HG02938 (cell line): ENCODE data around the gene FBXO4.
A peak's percentile ranks its signal among the peaks of the same experiment; 100 is the strongest.
"Not testable (repeated sequence)": the region's sequence is repeated elsewhere in the genome, so short reads cannot be mapped to it uniquely, and the experiment has no call there.

Experiments
- ATAC-seq: cut with Tn5 transposase; IDR thresholded peaks from one replicate; pipeline ENCODE4 v1.9.1; 2021; ENCODE audit warnings: mild to moderate bottlenecking, moderate library complexity; ENCODE audit not compliant: unreplicated experiment

Gene FBXO4

GRCh38 chr5:41921874-41922273 lies 3.2 kb upstream of the FBXO4 start:
- no peak for ATAC-seq

DNA sequence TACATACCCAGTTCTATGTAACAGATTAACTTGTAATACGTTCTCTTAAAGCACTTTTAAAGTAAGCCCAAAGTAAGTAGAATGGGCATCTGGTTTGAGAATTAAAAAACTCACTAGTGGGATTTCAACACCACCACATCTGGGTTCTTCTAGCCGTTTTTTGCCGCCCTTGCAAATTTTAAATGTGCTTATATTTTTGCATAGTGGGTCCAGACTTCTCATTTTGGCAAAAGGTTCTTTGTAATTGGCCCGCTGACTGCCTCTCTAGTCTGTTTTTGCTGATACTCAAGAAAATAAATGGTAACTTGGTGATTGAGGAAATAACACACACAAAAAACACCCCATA lies 582 bp upstream of the FBXO4 start:
- ATAC-seq: no peak

DNA sequence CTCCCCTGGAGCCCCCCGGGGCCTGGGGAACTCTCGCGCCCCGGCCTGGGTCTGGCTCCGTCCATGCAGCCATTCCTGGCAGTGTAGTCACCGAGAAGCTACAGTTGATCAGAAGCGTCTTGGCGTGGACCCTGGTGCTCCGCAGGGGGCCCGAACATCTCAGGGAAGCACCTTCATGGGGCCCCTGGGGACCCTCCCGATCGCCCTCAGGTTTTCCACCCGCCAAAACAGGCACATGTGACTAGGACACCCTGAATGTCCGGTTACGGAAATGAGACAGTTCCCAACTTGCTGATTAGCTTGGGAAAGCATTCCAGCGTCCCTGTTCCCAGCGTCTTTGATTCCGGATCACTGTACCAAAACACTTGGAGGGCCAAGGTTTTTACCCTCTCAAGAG lies 472 bp downstream of the FBXO4 start:
- peak; percentile 28 for ATAC-seq

DNA sequence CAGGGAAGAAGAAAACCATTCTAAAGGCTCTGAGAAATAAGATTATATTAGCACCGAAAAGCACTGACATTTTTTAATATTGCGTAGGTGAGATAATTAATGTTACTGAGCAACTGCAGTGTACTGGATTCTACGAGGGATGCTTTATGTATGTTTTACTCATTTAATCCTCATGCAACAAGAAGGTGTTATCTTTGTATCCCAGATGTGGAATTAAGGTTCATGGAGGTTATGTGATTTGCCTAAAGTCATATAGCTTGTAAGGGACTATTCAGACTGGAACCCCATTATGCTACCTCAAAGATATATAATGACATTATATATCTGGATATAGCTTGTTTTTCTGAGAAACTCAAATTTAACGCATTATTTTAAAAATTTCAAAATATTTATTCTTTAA lies 2.5 kb downstream of the FBXO4 start:
- ATAC-seq: no peak

DNA sequence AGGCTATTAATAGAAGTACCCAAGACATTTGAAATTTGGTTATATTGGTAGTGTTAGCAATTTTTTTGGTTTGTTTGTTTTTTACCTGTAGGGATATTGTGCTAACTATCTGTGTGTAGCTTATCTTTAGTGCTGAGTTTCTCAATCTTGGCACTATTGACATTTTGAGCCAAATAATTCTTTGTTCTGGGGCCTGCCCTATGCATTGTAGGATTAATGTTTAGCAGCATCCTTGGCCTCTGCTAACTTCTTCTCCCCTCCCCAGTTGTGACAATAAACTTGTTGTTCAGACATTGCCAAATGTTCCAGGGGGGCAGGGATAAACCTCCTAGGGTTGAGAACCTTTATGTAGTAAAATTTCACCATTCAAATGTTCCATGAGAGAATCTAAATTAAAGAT lies 4.0 kb downstream of the FBXO4 start:
- no peak for ATAC-seq

- ATAC-seq: no peak
These were observed 7.7 kb downstream of the FBXO4 start for GRCh38 chr5:41932770-41933169.

DNA sequence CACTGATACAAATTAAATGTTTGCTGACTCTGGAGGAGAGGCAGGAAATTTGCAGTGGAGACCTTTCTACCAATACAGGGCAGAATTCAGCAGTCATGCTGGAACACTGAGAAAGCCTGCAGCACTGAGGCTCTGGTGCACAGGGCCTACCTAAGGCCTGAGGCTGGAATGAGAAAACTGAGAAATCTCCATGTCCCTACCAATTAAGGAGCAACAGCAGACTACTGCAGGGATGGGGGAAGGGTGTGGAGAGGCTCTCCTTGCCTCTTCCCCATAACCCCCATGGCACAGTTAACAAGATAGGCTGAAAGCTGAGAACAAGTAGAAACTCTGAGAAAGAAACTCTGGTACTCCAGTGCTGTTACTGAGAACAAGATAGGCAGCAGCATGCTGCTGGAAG lies 10.5 kb downstream of the FBXO4 start:
- no peak for ATAC-seq

- ATAC-seq: no peak
These were observed 15.6 kb downstream of the FBXO4 start for GRCh38 chr5:41940641-41941040.

DNA sequence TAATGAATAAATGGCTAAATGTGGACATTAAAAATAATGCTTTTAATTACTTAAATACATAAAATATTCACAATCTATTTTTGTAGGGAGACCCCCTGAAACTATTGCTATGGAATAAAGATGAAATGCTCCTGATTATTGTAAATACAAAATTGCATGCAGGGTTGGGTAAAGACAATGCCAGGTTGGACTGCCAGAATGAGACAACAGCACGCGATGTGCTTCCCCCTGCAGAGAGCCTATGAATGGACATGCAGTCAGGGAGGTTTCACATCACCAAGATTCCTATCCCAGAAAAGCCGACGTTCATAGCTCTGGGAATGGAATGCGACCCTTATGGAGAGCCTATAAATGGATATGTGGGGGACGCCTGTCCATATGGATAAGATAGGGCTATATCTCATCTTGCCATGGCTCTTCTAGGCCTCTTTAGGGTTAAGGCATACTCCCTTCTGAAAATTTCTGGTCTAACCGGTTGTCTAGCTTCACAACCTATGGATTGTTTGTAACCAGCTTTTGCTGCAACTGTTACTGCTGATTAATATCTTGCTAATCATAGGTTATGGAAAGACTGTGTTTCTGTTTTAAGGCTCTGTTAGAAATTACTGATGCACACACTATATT lies 20.4 kb downstream of the FBXO4 start:
- ATAC-seq: not testable (repeated sequence)

GRCh38 chr5:41951224-41951623 lies 26.1 kb downstream of the FBXO4 start:
- ATAC-seq: no peak

GRCh38 chr5:41954286-41954685 lies 29.2 kb downstream of the FBXO4 start:
- no peak for ATAC-seq

- no peak for ATAC-seq
These were observed 30.4 kb downstream of the FBXO4 start for GRCh38 chr5:41955432-41956024.

GRCh38 chr5:41956943-41957342 lies 31.9 kb downstream of the FBXO4 start:
- no peak for ATAC-seq

GRCh38 chr5:41960481-41960880 lies 35.4 kb downstream of the FBXO4 start:
- no peak for ATAC-seq

DNA sequence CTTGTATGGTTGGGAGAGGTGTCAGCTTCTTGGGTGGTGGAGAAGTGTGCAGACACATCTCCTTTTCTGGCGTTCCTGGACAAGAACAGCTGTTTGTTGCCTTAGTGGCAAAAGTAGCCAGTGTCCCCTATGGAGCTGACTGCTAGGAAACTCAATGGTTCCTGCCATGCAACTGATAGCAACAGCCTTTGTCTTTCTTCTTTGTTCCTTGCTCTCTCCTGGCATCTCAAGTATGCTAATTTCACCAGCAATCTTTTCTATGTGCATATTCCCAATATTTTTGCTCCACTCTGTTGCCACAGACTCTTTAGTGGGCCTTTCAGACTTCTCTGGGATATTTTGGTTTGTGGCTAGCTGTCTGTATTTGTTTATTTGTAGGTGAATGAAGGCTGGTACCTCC lies 36.7 kb downstream of the FBXO4 start:
- no peak for ATAC-seq

DNA sequence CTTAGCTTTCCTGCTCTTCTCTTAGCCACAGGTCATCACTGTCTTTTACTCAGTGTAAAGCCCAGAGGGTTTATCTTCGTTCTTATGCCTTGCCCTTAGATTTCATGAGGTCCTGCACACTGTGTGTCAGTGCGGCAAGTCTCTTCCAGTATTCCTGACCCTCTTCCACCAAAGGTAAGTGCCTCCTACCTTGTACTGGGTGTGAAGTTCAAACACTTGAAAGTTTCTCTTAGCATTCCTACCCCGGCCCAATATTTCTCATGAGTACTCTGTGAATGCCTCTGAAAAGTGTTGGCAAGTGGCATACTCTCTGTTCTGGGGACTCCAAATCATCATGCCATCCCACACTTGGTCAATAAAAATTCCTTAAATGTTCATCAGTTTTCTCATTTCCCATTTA lies 37.4 kb downstream of the FBXO4 start:
- no peak for ATAC-seq

DNA sequence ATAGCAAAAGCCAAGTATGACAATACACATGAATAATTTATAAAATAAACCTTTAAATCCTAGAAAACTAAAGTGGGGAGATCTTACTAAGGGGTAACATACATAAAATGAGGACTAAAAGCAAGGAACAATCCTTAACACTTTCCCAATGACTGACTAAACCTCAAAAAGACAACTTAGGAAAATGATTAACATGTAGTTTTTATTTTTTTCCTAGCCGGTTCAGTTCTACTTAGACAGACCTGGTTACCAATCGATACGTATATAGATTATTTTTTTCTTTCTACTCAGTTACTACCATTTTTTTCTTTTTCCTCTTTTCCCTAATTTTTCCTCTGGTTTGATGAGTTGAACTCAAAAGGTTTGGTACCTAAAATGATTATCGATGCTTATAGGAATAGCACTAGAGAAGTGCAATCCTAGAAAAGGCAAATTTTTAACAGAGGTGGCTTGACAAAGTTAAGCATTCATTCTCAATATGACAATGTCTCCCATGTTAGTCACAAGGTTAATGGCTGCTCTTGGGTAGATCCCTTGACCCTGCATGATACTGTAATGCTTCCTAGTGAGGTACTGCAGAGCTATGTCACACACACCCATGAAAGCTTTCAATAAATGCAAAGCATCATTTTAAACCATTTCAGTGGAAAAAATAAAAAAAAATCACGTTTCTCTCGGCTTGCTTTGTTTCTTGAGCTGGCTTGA lies 41.5 kb downstream of the FBXO4 start:
- no peak for ATAC-seq

GRCh38 chr5:41967401-41967800 lies 42.3 kb downstream of the FBXO4 start:
- ATAC-seq: no peak

- ATAC-seq: no peak
These were observed 43.2 kb downstream of the FBXO4 start for GRCh38 chr5:41968153-41968723.

DNA sequence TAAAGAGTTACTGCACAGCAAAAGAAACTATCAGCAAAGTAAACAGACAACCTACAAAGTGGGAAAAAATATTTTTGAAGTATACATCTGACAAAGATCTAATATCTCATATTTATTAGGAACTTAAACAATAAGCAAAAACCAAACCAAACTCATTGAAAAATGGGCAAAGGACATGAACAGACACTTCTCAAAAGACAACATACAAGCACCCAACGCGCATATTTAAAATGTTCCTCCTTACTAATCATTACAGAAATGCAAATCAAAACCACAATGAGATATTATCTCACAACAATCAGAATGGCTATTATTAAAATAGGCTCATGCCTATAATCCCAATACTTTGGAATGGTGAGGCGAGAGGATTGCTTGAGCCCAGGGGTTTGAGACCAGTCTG lies 48.0 kb downstream of the FBXO4 start:
- no peak for ATAC-seq

DNA sequence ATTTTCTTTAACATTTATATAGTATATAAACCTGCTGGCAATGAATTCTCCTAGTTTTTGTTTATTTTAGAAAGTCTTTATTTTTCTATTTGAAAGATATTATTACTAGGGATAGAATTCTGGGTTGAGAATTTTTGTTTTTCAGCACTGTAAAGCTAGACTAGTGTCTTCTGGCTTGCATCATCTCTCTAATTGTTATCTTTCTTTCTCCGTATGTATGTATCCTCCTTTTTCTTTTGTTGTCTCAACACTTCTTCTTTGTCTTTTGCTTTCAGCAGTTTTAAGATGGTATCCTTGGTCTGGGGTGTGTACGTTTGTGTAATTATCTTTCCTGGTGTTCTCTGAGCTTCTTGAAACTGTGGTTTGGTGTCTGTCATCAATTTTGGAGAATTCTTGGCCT lies 48.8 kb downstream of the FBXO4 start:
- ATAC-seq: no peak

DNA sequence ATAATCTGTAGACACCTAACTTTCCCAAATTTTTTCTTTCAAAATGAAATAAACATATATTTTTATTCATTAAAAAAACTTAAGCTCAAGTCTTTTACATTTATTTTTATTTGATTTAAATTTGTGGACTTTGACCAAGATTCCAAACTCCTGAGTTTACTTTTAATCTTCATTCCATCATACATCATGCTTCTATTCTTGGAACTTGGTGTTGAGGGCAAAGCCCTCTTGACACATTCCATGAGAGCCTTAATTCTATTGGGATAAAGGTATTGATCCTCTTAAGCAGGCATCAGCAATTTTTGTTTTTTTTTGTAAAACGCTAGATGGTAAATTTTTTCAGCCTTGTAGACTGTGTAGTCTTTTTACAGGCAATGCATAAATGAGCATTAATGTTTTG lies 53.6 kb downstream of the FBXO4 start:
- no peak for ATAC-seq
